HG03280 (cell line): ENCODE measurements around the gene LYL1.

Source experiments
- ATAC-seq: cut with Tn5 transposase; IDR thresholded peaks from one replicate; pipeline ENCODE4 v1.9.1; 2021; ENCODE audit warnings: mild to moderate bottlenecking, moderate library complexity; ENCODE audit not compliant: unreplicated experiment

LYL1 gene

GRCh38 chr19:13094771-13095392, 7.8 kb downstream of the LYL1 start:
- no peak for ATAC-seq

DNA sequence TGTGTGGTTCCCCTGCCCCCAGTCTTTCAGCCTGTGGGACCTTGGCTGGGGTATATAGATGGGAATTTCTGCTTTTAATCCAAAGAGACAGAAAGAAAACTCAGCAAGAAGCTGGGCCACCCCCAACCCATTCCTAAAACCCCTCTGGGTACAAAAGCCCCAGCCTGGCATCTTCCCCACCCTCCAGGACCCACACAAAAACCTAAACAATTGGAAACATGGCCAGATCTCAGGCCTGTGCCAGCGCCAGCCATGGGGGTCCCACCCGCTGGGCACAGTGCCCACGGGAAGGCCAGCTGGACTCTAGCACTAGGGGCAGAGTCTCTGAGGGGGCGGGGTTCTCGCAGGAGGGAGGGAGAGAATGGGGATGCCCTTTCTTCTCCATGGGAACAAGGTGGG, 8.6 kb downstream of the LYL1 start:
- ATAC-seq, result no peak

DNA sequence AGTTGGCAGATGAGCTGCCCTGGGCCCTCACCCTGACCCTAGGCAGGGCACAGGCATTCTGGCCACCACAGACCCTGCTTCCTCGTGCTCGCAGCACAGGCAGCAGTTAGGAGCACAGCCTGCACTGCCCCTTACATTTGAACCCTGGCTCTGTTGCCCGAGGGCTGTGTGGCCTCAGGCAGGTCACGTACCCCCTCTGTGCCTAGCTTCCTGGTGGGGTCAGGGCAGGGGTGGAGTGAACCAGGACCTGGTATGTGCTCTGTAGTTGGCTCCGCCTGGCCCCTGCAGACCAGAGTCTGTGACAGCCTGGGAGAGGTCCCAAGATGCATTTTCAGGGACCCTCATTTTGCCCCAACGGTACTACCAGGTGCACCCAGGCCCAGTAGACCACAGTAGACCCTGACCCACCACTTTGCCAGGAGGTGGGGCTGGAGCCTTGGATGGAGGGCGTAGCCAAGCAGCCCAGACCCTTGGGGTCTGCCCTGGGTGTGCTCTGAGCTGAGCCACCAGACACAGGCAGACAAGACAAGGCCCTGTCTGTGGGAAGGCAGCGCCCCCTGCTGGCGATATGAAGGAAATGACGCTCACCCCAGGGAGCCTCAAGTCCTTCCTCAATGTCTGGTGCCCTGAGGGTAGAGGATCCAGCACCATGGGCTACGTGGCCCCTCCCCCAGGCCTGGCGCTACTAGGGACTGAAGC, 9.1 kb downstream of the LYL1 start:
- ATAC-seq, result no peak

GRCh38 chr19:13092606-13093235, 9.9 kb downstream of the LYL1 start:
- ATAC-seq, result no peak

- no peak for ATAC-seq
Measured at GRCh38 chr19:13092158-13092543, 10.5 kb downstream of the LYL1 start.

GRCh38 chr19:13091400-13092157, 11.1 kb downstream of the LYL1 start:
- ATAC-seq, result no peak

- no peak for ATAC-seq
Measured at GRCh38 chr19:13090511-13091231, 12.0 kb downstream of the LYL1 start.

DNA sequence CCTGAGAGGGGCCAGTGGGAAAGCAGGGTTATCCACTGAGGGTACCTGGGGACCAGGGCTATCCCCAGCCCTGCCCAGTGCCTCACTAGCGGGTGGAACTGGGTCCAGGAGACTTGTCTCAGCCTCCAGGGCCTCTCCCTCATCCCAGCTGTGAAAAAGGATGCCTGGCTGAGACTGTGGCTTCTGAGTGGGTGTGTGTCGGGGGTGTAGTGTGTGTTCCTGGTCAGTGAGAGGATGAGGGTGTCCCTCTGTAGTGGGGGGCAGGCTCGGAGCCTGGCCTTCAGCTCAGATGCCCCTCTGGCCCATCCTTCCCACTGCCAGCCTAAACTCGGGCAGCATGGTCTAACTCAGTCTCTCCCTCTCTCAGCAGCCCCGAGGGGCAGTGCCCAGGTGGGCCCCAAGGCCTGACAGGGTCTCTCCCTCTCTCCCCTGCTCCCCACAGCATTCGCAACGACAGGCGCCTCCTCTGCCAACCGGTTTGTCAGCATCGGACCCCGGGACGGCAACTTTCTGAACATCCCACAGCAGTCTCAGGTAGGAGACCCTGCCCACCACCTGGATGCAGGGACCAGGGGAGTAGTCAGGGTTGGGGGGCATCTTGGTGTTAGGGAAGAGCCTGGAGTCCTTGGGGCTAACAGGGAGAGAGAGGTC, 12.7 kb downstream of the LYL1 start:
- ATAC-seq, result no peak

DNA sequence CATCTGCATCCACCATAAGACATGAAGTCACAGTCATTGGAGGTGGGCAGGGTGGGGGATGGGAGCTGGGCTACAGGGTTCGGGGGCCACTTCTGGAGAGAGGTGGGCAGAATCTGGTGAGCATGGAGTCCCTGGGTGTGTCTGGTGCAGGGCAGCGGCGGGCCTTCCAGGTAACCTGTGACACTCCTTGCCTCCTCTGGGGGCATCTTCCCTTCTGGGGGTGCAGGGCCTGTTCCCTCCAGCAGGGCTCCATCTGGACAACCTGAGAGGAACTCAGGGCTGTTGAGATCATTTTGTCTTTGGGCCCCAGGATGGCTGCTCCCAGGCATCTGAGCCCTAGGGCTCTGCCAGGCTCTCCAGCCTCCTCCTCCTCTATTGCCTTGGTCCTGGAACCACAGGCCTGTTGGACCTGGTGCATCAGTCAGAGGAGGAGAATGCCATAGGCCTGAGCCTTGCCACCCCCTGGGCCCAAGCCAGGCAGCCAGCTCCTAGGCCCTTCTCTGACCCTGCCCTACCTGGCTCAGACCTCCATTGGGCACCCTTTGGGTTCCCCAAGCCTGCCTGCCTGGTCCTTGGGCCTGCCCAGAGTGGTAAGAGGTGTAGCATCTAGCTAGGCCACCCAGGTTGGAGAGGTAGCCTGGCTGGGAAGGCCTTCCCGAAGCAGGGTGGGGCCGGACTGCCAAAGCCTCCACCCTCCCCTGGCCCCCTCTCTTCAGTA, 13.4 kb downstream of the LYL1 start:
- ATAC-seq, result no peak

DNA sequence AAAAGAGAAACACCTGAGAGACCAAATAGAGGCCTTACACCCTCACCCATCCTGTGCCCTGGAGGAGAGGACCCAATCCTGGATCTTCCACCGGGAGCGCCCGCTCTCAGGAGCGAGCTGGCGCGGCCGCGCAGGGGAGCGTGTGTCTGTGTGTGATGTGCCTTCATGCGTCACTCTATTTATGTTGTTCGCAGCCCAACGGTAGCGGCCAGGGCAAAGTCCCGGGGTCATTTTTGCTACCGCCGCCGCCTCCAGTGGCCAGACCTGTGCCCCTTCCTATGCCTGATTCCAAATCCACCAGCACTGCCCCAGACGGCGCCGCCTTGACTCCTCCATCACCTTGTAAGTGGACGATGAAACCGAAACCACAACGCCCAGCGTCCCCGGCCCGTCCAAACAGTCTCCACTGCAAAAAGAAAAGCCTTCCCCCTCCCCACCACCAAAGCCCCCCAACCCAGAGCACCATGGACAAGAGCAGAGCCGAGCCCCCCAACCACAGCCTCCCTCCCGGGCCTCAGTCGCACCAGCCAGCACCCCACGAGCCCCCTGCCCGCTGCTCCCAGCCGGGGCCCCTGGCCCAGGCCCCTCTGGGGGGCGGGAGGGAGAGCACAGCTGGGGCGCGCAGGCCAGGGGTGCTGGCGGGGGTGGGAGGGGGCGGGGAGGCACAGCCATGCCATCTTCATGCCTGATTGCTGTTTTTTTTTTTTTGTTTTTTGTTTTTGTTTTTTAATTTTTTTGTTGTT, 14.7 kb downstream of the LYL1 start:
- ATAC-seq, result no peak

DNA sequence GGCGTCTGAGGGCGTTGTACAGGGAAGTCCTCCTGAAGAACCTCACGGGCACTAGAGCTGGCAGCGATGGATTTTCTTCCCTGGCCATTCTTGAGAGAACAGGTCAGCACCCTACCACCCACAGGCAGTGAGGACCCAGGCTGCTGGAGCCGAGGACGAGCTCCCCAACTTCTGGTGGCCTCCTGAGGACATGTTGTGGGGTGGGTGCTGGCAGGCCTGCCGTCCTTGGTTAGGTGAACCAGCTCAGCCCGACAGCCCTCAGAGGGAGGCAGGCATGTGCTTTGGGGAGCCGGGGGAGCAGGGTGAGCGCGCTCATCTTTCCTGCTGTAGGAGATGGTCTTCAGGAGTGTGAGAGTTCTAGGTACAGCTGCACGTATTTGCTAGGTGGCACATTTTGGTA, 15.4 kb downstream of the LYL1 start:
- ATAC-seq, result no peak

DNA sequence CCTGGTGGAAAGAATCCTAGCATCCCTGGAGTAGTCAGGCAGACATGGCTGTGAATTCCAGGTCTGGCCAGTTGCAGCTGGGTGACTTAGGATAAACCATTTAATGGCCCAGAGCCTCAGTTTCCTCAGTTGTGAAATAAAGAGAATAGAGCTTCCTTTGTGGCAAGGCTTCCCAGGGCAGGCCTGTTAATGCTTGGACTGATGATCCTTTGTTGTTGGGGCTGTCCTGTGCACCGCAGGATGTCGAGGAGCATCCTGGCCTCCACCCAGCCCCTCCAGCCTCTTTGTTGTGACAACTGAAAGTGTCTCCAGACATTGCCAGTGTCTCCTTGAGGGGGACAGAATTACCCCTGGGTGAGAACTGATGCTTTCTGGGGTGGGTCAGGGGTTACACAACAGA, 16.3 kb downstream of the LYL1 start:
- no peak for ATAC-seq

GRCh38 chr19:13085666-13086065, 17.0 kb downstream of the LYL1 start:
- ATAC-seq, result no peak

DNA sequence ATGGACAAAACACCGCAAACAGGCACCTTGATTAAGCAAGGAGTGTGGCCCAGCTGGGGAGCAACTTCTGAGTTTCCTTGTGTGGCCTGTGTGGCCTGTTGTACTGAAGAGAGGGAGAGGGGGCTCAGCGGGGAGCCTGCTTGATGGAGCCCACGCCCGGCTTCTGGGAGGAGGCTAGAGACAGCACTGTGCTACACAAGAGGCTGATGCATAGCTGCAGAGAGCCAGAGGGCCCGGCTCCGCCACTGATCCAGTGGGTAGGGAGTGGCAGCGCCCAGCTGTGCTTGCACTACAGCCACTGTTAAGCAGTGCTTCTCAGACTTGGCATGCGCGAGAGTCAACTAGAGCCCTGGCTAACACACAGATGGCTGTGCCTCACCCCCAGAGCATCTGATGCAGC, 19.0 kb downstream of the LYL1 start:
- ATAC-seq, result no peak

DNA sequence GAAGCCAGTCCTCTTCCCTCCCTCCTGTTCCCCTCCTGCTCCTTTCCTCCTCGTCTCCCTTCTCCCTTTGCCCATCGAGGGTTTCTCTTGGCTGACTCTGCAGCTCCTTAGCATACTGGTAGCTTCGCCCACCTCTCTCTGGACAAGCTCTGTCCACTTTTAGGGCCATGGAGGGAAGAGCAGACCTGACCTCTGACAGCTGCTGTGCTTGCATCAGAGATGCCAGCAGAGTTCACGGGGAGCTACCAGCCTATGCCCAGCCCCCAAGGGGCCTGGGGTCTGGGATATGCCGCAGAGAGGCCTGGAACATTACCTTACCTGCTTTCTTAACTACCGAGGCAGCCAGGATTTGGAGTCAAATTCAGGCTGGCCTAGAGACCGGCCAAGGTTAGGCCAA, 19.7 kb downstream of the LYL1 start:
- no peak for ATAC-seq

- ATAC-seq, result no peak
Measured at GRCh38 chr19:13082192-13083007, 20.3 kb downstream of the LYL1 start.

DNA sequence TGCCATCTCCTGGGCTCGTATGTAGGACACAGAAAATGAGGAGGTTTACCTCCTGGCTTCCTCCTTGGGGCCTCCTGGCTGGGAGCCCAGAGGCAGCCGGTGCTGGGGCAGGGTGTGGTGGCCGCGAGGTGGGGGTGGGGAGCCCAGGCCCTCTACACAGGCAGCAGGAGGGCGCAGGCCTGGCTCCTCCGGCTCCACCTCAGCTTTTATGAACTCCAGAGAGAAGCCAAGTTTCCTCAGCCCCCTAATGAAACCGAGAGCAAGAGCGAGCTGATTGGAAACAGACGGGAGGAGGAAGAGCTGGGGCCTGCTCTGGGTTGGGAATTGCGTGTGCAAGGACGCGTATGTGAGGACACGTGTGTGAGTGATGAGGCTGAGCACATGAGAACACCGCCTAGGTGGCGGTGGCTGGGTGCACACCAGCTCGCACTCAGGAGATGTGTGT, 23.1 kb downstream of the LYL1 start:
- ATAC-seq, result no peak

DNA sequence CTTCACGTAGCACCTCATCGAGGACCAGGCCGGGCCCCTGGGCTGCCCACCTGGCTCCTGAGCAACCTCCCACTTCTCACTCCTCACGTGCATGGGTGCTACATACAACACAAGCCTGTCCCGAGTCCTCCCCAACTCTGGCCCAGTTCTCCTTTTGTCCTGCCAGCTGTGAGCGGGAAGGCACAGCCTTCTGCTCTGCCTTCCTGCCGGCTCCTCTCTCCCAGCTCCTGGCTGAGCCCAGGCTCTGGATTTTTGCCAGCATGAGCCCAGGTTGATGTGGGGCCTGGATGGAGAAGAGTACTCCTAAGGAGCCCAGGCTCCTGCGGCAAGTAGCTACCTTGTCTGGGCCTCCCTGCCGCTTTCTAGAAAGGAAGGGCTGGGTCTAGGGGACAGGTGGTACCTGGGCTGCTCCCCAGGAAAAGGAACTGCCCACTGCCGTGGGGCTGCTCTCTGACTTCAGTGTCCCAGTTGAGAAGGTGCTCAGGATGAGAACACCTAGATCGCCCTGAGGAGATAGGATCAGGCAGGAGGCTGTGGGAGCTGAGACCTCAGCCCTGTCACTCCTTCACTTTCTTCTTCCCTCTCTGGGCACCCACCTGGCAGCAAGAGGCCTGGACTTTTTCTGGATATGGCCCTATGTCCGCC, 23.6 kb downstream of the LYL1 start:
- no peak for ATAC-seq
